ENCODE measurements around the gene SLC26A2. TPM values are rescaled to one million over a fixed set of nuclear protein-coding genes. Genes with fewer than 3 reads are reported as not detected.

The SLC26A2 gene
- total RNA-seq, 1 donor from 2014 or later = 11.0 TPM

- POLR2A ChIA-PET = no interaction called here
- Mint-ChIP-seq H3K9me3 (no peaks in the 10 kb centered on the region), H3K27me3 (peaks cover 7% of the 10 kb centered on the region), H3K4me3 (no peak overlapping the region), H3K27ac (no peak overlapping the region), H3K36me3 (ENCODE audit: low read depth) (no peaks in the 10 kb centered on the region), H3K4me1 (no peaks in the 10 kb centered on the region)
- TF ChIP-seq CTCF (IDR thresholded peaks at IDR 0.05) = no peak
- DNase-seq (no peak), ATAC-seq (ENCODE audit: low read depth) (no peak)
- intact Hi-C loops (cut with micrococcal nuclease) = no loop called here
- CTCF ChIA-PET = no interaction called here
Measured at GRCh38 chr5:149938279-149938678, 22.3 kb upstream of the SLC26A2 start.

GRCh38 chr5:149938791-149939358, 21.7 kb upstream of the SLC26A2 start:
- peaks cover 7% of the 10 kb centered on the region for H3K27me3 Mint-ChIP-seq
- no peaks in the 10 kb centered on the region for H3K4me1 Mint-ChIP-seq
- DNase-seq (no peak), ATAC-seq (ENCODE audit: low read depth) (no peak)
- no peaks in the 10 kb centered on the region for H3K36me3 Mint-ChIP-seq (ENCODE audit: low read depth)
- no peaks in the 10 kb centered on the region for H3K9me3 Mint-ChIP-seq
- POLR2A ChIA-PET = interaction anchor here (0.6 kb wide), 1 partner anchor 48 kb away, joined by 3 read pairs; no protein-coding TSS in a partner anchor
- CTCF ChIA-PET = no interaction called here
- no peak overlapping the region for H3K4me3 Mint-ChIP-seq
- intact Hi-C loops (cut with micrococcal nuclease) = no loop called here
- TF ChIP-seq CTCF (IDR thresholded peaks at IDR 0.05) = no peak
- no peak overlapping the region for H3K27ac Mint-ChIP-seq

GRCh38 chr5:149939546-149939945, 21.0 kb upstream of the SLC26A2 start:
- Mint-ChIP-seq H3K36me3 (ENCODE audit: low read depth) (no peaks in the 10 kb centered on the region), H3K4me3 (no peak overlapping the region), H3K4me1 (no peaks in the 10 kb centered on the region), H3K27me3 (peaks cover 6% of the 10 kb centered on the region), H3K27ac (no peak overlapping the region), H3K9me3 (no peaks in the 10 kb centered on the region)
- TF ChIP-seq CTCF (IDR thresholded peaks at IDR 0.05) = no peak
- DNase-seq = no peak
- intact Hi-C loops (cut with micrococcal nuclease) = no loop called here
- ATAC-seq (ENCODE audit: low read depth) = no peak
- ChIA-PET CTCF (no interaction called here), POLR2A (no interaction called here)

GRCh38 chr5:149940077-149940574, 20.4 kb upstream of the SLC26A2 start:
- peaks cover 4% of the 10 kb centered on the region for H3K27me3 Mint-ChIP-seq
- no peak for ATAC-seq (ENCODE audit: low read depth)
- H3K27ac Mint-ChIP-seq = no peak overlapping the region
- no peaks in the 10 kb centered on the region for H3K36me3 Mint-ChIP-seq (ENCODE audit: low read depth)
- POLR2A ChIA-PET = no interaction called here
- no peaks in the 10 kb centered on the region for H3K4me1 Mint-ChIP-seq
- intact Hi-C loops (cut with micrococcal nuclease) = no loop called here
- no peaks in the 10 kb centered on the region for H3K9me3 Mint-ChIP-seq
- H3K4me3 Mint-ChIP-seq = no peak overlapping the region
- CTCF ChIA-PET = no interaction called here
- no peak for DNase-seq
- no peak for TF ChIP-seq CTCF (IDR thresholded peaks at IDR 0.05)

GRCh38 chr5:149940941-149941644, 19.5 kb upstream of the SLC26A2 start:
- Mint-ChIP-seq H3K4me1 (no peaks in the 10 kb centered on the region), H3K4me3 (no peak overlapping the region), H3K27ac (no peak overlapping the region), H3K27me3 (peaks cover 2% of the 10 kb centered on the region), H3K9me3 (no peaks in the 10 kb centered on the region), H3K36me3 (ENCODE audit: low read depth) (no peaks in the 10 kb centered on the region)
- intact Hi-C loops (cut with micrococcal nuclease) = no loop called here
- ChIA-PET POLR2A (no interaction called here), CTCF (no interaction called here)
- TF ChIP-seq CTCF (IDR thresholded peaks at IDR 0.05) = no peak
- DNase-seq = no peak
- no peak for ATAC-seq (ENCODE audit: low read depth)

All from activated B cell treated with CpG ODN at 0.5 μM for 24 hours (primary cell).